PC-3 (cell line): ENCODE measurements around the gene SRGN. TPM values are rescaled to one million over a fixed set of nuclear protein-coding genes. Genes with fewer than 3 reads are reported as not detected.

Source experiments
- ATAC-seq: fragments of 200-7000 bp; cut with Tn5 transposase; 2 replicates; pipeline ENCODE4 v1.9.1; 2020; ENCODE audit warnings: mild to moderate bottlenecking, moderate library complexity
- BruUV-seq: library from RNA; stranded (reverse); fragments of 400-500 nt; replicated peaks from 2 replicates; lab custom pipeline; 2021; lab: Mats Ljungman, UMichigan
- CTCF ChIA-PET: fragments of 300-600 bp; sonication (Branson Sonifier 250); formaldehyde crosslinking; loops from one replicate; lab custom pipeline; 2022; ENCODE audit warnings: antibody characterized with exemption; lab: Charles Lee
- POLR2A ChIA-PET: fragments of 300-600 bp; sonication (Branson Sonifier 250); formaldehyde crosslinking; loops from one replicate; lab custom pipeline; 2022; ENCODE audit warnings: antibody characterized with exemption; ENCODE audit not compliant: unreplicated experiment; lab: Charles Lee
- DNase-seq: peaks from one replicate; pipeline ENCODE4 v3.0.0-alpha.2; 2015
- H2AFZ ChIP-seq: fragments of 300-600 bp; sonication (generic); 2 replicates; pipeline ENCODE4 v1.6.0; 2016; ENCODE audit warnings: antibody characterized with exemption, low read length
- H3F3A ChIP-seq: fragments of 300-600 bp; sonication (generic); one replicate; pipeline ENCODE4 v1.6.0; 2017; ENCODE audit warnings: antibody characterized with exemption, low read length, control low read depth, mild to moderate bottlenecking; ENCODE audit not compliant: unreplicated experiment
- H3K27ac ChIP-seq: fragments of 300-600 bp; sonication (generic); 2 replicates; pipeline ENCODE4 v1.5.1; 2016; ENCODE audit warnings: mild to moderate bottlenecking, low read length
- H3K27me3 ChIP-seq: fragments of 300-600 bp; sonication (generic); 2 replicates; pipeline ENCODE4 v1.6.1; 2016; ENCODE audit warnings: low read length, mixed read lengths
- H3K36me3 ChIP-seq: fragments of 300-600 bp; sonication (generic); 2 replicates; pipeline ENCODE4 v1.6.1; 2016; ENCODE audit warnings: low read depth, mixed run types, low read length, mixed read lengths
- H3K4me1 ChIP-seq: fragments of 300-600 bp; sonication (generic); 2 replicates; pipeline ENCODE4 v1.5.1; 2016; ENCODE audit warnings: low read length; ENCODE audit not compliant: insufficient read depth
- H3K4me2 ChIP-seq: fragments of 300-600 bp; sonication (generic); 2 replicates; pipeline ENCODE4 v1.6.0; 2016; ENCODE audit warnings: low read length
- H3K4me3 ChIP-seq: fragments of 300-600 bp; sonication (generic); 2 replicates; pipeline ENCODE4 v1.5.1; 2016; ENCODE audit warnings: mild to moderate bottlenecking, low read length, mixed read lengths
- H3K79me2 ChIP-seq: fragments of 300-600 bp; sonication (generic); 2 replicates; pipeline ENCODE4 v1.6.1; 2017; ENCODE audit warnings: low read length, mixed read lengths
- H3K9ac ChIP-seq: fragments of 300-600 bp; sonication (generic); 2 replicates; pipeline ENCODE4 v1.6.0; 2016; ENCODE audit warnings: mild to moderate bottlenecking, low read length
- H3K9me2 ChIP-seq: fragments of 300-600 bp; sonication (generic); replicated peaks from 2 replicates; pipeline ENCODE4 v1.6.1; 2016; ENCODE audit warnings: mixed run types, low read length, mixed read lengths
- H3K9me3 ChIP-seq: fragments of 300-600 bp; sonication (generic); 2 replicates; pipeline ENCODE4 v1.6.1; 2016; ENCODE audit warnings: low read length, mixed read lengths
- H4K20me1 ChIP-seq: fragments of 300-600 bp; sonication (generic); 2 replicates; pipeline ENCODE4 v1.6.1; 2016; ENCODE audit warnings: low read length, mixed read lengths
- EZH2 ChIP-seq: fragments of 300-600 bp; sonication (generic); IDR thresholded peaks from one replicate; pipeline ENCODE4 v1.6.1; 2017; ENCODE audit warnings: antibody characterized with exemption, mild to moderate bottlenecking, low read length; ENCODE audit not compliant: unreplicated experiment
- EZH2phosphoT487 ChIP-seq: fragments of 300-600 bp; sonication (generic); IDR thresholded peaks from 2 replicates; pipeline ENCODE4 v1.6.1; 2018; ENCODE audit warnings: mild to moderate bottlenecking, antibody characterized with exemption, low read length, borderline replicate concordance
- intact Hi-C: fragments of 100-400 bp; cut with micrococcal nuclease; formaldehyde crosslinking; loops from 2 replicates; pipeline ENCODE4 v1.9.0; 2023
- total RNA-seq: library from RNA; depleted of rRNA; stranded (reverse); fragments of >200 nt; gene quantifications from 2 replicates; pipeline ENCODE4 v1.2.3, GENCODE V29; 2014
- TF ChIP-seq, protein P1 (sequence below): fragments of 300-600 bp; sonication (generic); conservative IDR thresholded peaks from 2 replicates; pipeline ENCODE4 v1.5.1; 2017; ENCODE audit warnings: antibody characterized with exemption, low read depth, mild to moderate bottlenecking, low read length

The SRGN gene
- total RNA-seq, 1 experiment from 2014 or later = 422 TPM

DNA sequence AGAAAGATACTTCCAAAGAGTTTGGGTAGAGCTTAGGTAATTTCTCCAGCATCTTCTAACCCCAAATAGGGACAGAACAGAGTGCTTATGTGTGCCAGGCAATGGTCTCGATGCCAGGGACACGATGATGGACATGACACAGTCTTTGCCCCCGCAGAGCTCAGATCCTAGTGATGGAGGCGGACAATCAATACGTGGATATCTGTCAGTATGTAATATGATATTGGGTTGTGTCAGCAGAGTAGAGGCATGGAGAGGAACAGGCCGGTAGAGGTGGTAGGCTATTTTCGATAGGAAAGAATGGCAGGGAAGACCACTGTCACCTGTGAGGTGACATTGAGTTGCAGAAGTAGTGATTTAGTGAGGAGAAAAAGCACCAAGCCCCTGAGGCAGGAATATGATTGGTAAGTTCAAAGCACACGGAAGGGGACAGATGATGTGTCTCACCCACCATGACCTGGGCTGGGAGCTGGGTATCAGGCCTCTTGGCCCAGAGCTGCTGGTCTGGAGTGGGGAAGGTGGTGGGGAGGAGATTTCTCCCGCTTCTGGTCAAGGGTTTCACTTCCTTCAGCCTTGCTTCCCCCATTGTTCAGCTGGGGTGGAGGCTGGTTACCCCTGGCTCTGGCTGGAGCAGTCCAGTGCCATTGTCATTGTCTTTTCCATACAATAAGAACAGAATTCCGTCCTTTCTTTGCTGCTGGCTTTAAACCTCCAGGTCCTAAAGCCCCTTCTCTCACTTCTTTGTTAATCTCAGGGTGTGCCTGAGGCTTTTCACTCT is 36.0 kb upstream of the SRGN start:
- ChIA-PET CTCF (no interaction called here), POLR2A (no interaction called here)
- H3K4me1 ChIP-seq = peaks cover 6% of the 10 kb centered on the region; the same call in 1 of the 2 replicates
- H3F3A ChIP-seq = no peaks in the 10 kb centered on the region
- no peak for DNase-seq
- no peak overlapping the region for H2AFZ ChIP-seq
- no peak overlapping the region for H3K9ac ChIP-seq
- no peaks in the 10 kb centered on the region for H3K27me3 ChIP-seq
- H3K79me2 ChIP-seq = no peaks in the 10 kb centered on the region
- no peak overlapping the region for H3K4me2 ChIP-seq
- intact Hi-C loops = no loop called here
- BruUV-seq = no TSS peak
- no peak overlapping the region for H3K4me3 ChIP-seq
- no peaks in the 10 kb centered on the region for H3K9me2 ChIP-seq
- no peaks in the 10 kb centered on the region for H4K20me1 ChIP-seq
- no peaks in the 10 kb centered on the region for H3K36me3 ChIP-seq
- TF ChIP-seq, protein P1, sequence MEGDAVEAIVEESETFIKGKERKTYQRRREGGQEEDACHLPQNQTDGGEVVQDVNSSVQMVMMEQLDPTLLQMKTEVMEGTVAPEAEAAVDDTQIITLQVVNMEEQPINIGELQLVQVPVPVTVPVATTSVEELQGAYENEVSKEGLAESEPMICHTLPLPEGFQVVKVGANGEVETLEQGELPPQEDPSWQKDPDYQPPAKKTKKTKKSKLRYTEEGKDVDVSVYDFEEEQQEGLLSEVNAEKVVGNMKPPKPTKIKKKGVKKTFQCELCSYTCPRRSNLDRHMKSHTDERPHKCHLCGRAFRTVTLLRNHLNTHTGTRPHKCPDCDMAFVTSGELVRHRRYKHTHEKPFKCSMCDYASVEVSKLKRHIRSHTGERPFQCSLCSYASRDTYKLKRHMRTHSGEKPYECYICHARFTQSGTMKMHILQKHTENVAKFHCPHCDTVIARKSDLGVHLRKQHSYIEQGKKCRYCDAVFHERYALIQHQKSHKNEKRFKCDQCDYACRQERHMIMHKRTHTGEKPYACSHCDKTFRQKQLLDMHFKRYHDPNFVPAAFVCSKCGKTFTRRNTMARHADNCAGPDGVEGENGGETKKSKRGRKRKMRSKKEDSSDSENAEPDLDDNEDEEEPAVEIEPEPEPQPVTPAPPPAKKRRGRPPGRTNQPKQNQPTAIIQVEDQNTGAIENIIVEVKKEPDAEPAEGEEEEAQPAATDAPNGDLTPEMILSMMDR = no peak
- TF ChIP-seq EZH2phosphoT487 (no peak), EZH2 (no peak)
- H3K27ac ChIP-seq = no peak overlapping the region
- no peak for ATAC-seq
- H3K9me3 ChIP-seq = no peaks in the 10 kb centered on the region

DNA sequence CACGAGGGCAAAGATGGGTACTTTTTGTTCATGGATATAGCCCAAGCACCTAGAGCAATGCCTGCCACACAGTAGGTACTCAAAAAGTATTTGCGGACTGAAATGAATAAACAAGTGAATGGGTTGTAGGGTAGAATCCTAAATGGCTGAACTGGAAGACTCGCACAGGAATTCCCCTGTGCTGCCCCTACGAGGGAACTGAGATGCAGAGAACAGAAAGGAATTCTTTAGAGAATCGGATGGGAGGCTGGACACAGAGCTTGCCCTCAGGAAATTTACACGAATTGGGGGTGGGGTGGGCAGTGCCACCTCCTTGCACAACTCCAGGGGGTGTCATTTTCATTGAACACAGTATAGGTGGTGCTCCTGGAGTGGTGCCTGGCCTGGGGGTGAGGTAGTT is 35.2 kb upstream of the SRGN start:
- DNase-seq (no peak), ATAC-seq (no peak)
- H3K27ac ChIP-seq = no peak overlapping the region
- ChIA-PET CTCF (no interaction called here), POLR2A (no interaction called here)
- intact Hi-C loops = no loop called here
- no peak overlapping the region for H3K9ac ChIP-seq
- TF ChIP-seq EZH2 (no peak), EZH2phosphoT487 (no peak)
- TF ChIP-seq, protein P1 = no peak
- no peak overlapping the region for H3K4me2 ChIP-seq
- no peak overlapping the region for H3K4me3 ChIP-seq
- H3K36me3 ChIP-seq = no peaks in the 10 kb centered on the region
- H2AFZ ChIP-seq = no peak overlapping the region
- no peaks in the 10 kb centered on the region for H3K9me3 ChIP-seq
- H3K9me2 ChIP-seq = no peaks in the 10 kb centered on the region
- H3K27me3 ChIP-seq = no peaks in the 10 kb centered on the region
- H3F3A ChIP-seq = no peaks in the 10 kb centered on the region
- no peaks in the 10 kb centered on the region for H3K79me2 ChIP-seq
- no TSS peak for BruUV-seq
- peaks cover 6% of the 10 kb centered on the region; the same call in 1 of the 2 replicates for H3K4me1 ChIP-seq
- H4K20me1 ChIP-seq = no peaks in the 10 kb centered on the region

DNA sequence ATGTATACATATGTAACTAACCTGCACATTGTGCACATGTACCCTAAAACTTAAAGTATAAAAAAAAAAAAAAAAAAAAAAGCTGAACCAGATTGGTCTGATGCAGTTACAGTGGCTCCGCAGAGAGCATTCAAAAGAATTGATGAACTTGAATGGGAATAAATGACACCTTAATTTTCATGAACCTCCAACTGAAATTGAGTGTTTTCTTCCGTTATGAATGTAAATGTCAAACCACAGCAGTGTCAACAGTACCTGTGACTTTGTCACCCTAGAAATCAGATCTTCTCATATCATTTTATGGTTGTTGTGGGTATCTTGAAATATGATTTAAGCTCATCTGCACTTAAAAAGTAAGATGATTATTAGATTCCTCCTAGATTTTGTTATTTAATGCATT is 32.7 kb upstream of the SRGN start:
- Histone ChIP-seq H3F3A (no peaks in the 10 kb centered on the region), H2AFZ (no peak overlapping the region), H3K79me2 (no peaks in the 10 kb centered on the region), H3K27ac (no peak overlapping the region), H3K4me2 (no peak overlapping the region), H3K9me3 (no peaks in the 10 kb centered on the region), H3K36me3 (no peaks in the 10 kb centered on the region), H3K4me1 (peaks cover 6% of the 10 kb centered on the region; the same call in 1 of the 2 replicates), H3K27me3 (no peaks in the 10 kb centered on the region), H3K9me2 (no peaks in the 10 kb centered on the region), H4K20me1 (no peaks in the 10 kb centered on the region), H3K4me3 (no peak overlapping the region), H3K9ac (no peak overlapping the region)
- no peak for ATAC-seq
- ChIA-PET POLR2A (no interaction called here), CTCF (no interaction called here)
- BruUV-seq = no TSS peak
- DNase-seq = no peak
- TF ChIP-seq, protein P1 = no peak
- TF ChIP-seq EZH2 (no peak), EZH2phosphoT487 (no peak)
- intact Hi-C loops = no loop called here
